Measurements from ENCODE around the gene ARMCX6. TPM values are rescaled to one million over a fixed set of nuclear protein-coding genes. Genes with fewer than 3 reads are reported as not detected.

Gene ARMCX6
- total and polyA plus RNA-seq, 2 of the 13 experiments (the other 11 are each of a cell fraction or from before 2014, with no cell fraction given) = 19.4 to 23.3 TPM

GRCh38 chrX:101617211-101618191, at the start of gene ARMCX6 (continued):
- TF ChIP-seq E2F5 (CRISPR knock-in tag; conservative IDR thresholded peaks at IDR 0.05) (no peak), PHF20 (CRISPR knock-in tag; IDR thresholded peaks at IDR 0.05) (no peak), ZNF768 (CRISPR knock-in tag; IDR thresholded peaks at IDR 0.05) (no peak), TFDP2 (CRISPR knock-in tag; IDR thresholded peaks at IDR 0.05) (no peak), ZNF484 (CRISPR knock-in tag; IDR thresholded peaks at IDR 0.05; ENCODE audit: borderline replicate concordance, low read depth) (no peak), ZNF800 (CRISPR knock-in tag; IDR thresholded peaks at IDR 0.05) (no peak), ZFP90 (CRISPR knock-in tag; IDR thresholded peaks at IDR 0.05; ENCODE audit: borderline replicate concordance) (no peak), ZNF891 (CRISPR knock-in tag; IDR thresholded peaks at IDR 0.05) (no peak), GZF1 (CRISPR knock-in tag; IDR thresholded peaks at IDR 0.05) (no peak), ZSCAN21 (CRISPR knock-in tag; IDR thresholded peaks at IDR 0.05; ENCODE audit: borderline replicate concordance) (no peak), PAXIP1 (CRISPR knock-in tag; conservative IDR thresholded peaks at IDR 0.05) (no peak), SNRNP70 (IDR thresholded peaks at IDR 0.05; ENCODE audit: low read depth, low read length) (no peak), POLR2A (IDR thresholded peaks at IDR 0.05; ENCODE audit: insufficient read depth in 1 of 2, low read depth in 2 of 2, low read length in 2 of 2) (peak; percentile 47 to 51; a peak in 3 of 4 replicates), CEBPG (CRISPR knock-in tag; IDR thresholded peaks at IDR 0.05) (no peak), ZNF367 (CRISPR knock-in tag; IDR thresholded peaks at IDR 0.05; ENCODE audit: borderline replicate concordance) (no peak), NFKB2 (CRISPR knock-in tag; IDR thresholded peaks at IDR 0.05; ENCODE audit: borderline replicate concordance) (no peak), HBP1 (CRISPR knock-in tag; IDR thresholded peaks at IDR 0.05; ENCODE audit: low read depth) (no peak), GRHL1 (CRISPR knock-in tag; conservative IDR thresholded peaks at IDR 0.05) (no peak)
